ENCODE results near the gene ZNF385B.

Gene ZNF385B

DNA sequence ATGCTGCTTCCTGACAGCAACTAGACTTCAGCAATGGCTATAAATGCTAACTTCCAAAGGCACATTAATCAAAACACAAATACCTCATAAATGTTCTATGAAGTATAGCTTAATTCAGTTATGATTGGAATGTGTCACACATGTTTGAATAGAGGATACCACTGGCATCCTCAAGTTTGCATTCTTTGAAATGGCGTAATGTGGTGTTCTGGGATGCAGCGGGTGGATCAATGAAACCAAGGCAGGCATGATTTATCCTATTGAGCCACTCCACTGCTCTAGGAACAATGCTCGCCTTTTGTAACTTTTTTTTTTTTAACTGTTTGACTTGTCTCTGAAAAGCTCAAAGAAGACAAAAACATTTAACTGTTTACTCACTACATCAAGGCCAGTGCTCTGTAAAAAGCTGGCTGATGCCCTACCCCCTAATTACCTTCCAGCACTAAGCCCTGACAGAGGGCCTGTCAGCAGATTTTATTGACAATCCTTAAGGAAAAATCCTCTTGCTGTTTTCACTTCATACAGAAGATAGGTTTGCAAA is 318.0 kb downstream of the ZNF385B start:
- DNase-seq = peak; percentile 63

DNA sequence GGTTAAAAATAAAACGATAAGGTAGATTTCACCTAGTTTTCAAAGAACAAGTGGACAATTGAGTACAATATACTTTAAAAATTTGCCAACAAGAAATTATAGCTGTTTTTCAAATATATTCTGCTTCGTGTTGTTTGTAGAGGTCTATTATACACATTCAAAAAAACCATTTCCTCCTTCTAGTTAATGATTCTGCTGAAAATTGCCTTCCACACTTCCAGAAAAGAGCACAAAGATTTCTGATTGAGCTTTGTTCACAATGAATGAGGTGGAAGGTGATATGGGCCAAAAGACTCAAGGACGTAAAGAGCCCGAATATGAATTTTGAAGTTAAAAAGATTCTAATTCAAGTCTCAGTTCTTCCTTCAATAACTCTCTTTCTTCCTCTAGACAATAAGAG is 319.8 kb downstream of the ZNF385B start:
- no peak for DNase-seq

DNA sequence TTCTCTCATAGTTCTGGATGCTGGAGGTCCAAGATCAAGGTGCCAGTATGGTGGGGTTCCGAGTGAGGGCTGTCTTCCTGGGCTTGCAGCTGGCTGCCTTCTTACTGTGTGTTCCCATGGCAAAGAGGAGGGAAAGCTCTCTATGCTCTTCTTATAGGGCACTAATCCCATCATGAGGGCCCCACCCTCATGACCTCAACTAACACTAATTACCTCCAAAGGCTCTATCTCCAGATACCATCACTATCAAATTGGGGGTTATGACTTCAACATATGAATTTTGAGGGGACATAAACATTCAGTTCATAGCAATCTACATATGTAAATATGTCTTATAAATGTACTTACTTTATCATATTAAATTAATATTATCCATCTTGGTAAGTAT is 322.3 kb downstream of the ZNF385B start:
- no peak for DNase-seq

DNA sequence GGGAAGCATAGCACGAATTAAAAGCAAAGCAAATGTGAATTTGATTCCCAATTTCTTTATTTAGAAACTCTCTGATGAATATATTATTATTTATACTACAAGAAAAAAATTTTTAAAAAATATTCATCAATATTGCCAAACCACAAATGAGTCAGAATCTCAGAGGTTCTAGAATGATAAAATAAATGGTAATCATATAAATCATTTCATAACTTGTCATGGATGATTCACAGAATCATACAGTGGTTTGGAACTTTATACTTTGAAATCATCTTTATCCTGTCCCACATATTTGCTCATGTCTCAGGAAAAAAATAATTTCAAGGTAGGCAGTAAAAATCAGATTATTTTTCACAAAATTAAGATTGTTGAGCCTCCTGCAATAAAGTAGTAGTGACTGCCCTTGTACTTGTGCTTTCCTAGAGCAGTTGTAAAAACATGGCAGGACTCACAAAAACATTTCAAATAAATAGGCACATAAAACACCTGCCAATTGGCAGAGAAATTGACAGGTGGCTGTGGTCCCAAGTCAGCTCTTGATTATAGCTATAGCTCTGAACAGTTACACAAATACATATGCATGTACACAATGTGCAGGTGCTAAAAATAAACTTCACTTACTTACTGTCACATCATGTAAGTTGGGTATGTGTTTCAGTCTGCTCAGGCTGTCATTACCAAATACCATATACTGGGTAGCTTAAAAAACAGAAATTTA is 322.8 kb downstream of the ZNF385B start:
- no peak for DNase-seq

DNA sequence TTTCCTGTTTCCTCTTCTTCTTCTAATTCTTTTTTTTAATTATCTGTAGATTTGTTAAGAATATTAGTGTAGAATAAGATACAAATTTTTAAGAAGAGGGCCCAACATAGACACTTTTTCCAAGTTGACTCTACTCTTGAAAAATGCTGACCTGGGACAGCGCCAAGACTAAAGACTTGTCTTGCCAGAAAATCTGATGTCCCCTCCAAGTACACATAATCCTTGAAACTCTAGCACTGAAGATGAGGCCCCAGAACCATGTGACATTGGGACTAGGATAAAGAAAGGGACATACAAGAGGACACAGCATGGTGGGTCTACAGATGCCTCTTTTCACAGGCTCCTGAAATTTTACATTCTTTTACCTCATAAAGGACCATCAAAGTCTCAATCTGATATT is 325.2 kb downstream of the ZNF385B start:
- DNase-seq = no peak

DNA sequence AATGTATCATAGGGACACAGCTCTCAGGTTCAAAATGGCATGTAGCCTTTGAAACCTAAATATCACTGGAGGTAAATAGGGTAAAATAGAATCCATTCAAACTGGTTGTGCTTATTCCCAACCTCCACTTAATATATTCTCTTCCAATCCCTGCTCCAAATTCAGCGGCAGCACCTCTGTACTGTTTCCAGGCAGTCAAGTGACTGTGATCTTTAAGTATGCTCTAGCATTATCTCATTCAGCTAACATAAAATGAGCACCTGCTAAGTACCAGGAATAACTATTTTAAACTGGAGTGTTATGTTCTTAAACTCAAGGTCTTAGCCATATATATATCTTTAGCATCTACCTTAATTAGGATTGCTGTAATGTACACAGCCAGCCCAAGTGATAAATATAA is 327.5 kb downstream of the ZNF385B start:
- DNase-seq = no peak

DNA sequence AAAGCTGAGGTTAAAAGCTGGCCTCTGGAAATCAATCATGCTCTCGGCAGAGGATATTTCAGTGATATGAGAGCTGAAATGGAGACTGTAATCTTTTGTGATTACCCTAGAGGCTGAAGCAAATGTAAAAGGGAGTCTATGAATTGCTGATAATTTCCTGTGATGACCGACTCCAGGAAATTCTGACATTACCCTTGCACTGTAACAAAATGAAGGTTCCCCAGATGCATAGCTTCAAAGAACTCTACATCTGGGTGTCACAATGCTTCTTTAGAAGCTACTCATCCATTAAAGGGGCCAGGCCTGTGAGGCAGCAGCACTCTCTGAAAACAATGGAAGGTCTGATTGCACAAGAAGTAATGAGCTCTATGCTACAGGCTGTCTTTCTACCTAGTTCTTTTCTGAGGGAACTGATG is 328.5 kb downstream of the ZNF385B start:
- DNase-seq = no peak

DNA sequence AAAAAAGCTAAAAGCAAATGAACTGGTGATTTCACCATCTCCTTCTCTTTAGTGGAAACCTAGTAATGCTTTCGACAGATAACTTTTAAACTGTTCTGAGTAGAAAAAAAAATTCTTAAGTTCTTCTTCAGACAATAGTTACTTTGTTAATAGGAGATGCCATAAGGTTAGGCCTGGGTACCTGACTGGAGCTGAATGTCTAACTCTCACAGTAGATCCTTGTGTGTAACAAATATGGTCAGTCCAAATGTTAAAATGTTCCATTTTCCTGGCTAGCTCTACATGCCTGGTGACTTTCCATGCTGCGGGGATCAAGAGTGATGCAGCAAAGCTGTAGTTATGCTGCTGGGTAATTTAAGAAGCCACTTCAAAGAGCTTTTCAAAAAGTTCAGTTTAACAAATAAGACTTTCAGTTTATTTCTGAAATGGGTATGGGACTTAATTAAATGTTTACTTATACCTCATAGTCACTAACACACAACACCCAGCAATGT is 332.8 kb downstream of the ZNF385B start:
- no peak for DNase-seq

DNA sequence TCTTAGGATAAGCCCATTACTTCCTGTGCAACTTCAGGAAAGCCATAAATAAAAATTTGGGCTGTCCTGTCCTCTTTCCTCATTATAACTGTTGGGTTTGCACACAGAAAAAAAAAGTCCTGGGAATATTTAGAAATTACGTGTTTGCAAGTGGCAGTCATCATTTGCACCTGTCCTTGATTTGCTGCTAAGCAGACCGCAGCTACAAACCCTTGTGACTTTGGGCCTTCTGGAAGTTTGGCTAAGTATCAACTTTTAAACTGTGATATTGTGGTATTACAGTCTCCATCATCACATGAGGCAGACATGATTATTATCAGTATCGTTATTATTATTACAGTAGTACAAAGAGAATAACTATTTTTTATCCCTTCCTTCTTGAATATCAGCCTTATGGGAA is 336.1 kb downstream of the ZNF385B start:
- no peak for DNase-seq

DNA sequence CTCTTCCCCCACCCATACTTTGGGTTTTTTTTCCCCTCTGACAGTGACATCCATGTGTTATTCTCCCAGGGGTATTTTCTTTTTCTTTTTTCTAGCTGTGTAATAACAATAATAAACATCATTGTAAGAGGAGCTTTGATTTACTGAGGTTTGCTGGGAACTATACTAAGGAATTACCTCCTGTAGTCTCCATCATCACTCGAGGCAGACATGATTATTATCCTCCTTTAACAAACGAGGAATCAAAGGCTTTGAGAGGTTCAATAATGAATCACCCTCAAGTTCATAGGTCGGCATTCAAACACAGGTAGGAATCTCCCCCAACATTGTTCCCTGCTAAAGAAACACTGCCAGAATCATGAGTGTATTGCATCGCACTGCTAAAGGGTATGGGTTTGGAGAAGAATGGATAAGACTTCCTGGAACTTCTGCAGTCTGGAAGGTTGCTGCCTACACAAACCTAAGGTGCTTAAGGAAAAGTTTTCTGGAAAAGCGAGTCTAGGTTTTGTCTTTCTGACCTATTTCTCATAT is 336.5 kb downstream of the ZNF385B start:
- DNase-seq = no peak

DNA sequence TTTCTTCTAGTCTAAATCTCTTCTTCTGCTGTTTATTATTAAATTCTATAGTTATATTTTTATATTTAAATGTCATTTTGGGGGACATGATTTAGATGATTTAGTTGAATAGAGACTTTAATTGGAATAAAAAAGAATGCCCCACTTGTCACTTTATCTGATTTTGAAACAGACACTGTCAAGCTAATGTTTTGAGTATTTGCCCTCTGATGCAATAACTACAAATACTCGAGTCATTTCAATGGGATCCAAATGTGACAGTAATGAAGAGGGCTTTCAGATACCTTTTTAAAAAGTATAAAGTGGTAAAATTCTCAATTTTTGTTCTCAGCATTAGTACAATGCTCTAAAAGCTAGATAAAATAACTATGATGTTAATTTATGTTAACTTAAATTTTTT is 339.5 kb downstream of the ZNF385B start:
- peak; percentile 12 for DNase-seq

DNA sequence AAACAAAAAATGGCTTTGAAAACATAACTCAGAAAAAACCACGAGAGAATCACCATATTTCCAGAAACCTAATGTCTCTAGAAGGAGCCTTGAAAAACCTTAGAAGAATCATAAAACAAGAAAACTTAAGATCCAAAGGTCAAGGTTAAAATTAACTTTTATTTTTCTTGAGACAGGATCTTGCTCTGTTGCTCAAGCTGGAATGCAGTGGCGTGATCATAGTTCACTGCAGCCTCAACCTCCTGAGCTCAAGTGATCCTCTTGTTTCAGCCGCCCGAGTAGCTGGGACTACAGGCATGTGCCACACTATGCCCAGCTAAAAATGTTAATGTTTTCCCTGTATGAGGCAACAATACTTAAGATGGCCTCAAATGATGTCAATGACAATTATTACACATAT is 342.6 kb downstream of the ZNF385B start:
- no peak for DNase-seq

DNA sequence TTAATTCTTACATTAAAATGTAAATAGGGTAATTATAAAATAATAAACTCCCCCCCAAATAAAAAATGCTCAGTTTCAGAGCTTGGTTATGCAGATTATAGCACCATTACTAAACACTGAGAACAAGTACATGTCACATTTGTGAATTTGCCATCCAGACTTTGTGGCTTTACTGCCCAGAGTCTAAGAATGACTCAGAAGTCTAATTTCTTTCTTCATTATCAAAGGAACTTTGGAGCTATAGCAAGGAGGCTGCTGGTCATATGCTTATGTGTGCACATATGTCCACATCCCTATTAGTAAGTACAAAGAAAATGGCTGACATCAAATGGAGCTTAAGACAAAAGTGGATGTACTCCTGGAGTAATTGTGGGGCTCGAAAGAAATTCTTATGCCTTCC is 348.2 kb downstream of the ZNF385B start:
- no peak for DNase-seq

DNA sequence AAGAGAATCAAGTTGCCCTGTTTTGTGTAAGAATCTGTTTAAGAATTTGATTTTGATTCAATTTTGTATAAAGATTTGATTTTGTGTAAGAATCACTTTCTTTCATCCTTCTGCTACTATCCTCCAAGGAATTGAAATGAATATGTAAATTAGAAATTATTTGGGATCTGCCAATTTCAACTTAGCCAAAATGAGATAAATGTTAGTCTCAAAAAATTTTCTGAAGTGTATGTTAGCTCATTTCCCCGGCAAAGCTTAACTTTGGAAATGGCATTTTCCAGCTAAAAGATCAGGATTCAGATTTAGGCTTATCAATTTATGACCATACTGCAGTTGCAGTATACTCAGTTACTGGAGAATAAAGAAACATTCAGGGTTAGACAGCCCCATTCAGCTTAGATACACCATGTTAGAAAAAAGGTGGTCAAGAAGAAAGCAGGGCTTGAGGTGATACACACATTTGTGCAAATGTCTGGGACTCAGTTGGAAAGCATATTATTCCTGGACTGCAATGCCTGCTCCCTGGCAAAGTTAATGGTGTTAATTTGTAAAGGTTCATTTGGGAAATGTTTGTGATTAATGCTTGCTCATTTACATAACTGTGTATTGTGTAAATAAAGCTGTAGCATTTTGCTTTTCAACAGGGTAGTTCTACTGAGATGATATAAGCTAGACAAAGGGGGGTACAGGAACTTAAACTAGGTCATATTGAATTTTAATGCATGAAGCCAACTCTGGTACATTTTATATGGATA is 349.0 kb downstream of the ZNF385B start:
- DNase-seq = no peak

DNA sequence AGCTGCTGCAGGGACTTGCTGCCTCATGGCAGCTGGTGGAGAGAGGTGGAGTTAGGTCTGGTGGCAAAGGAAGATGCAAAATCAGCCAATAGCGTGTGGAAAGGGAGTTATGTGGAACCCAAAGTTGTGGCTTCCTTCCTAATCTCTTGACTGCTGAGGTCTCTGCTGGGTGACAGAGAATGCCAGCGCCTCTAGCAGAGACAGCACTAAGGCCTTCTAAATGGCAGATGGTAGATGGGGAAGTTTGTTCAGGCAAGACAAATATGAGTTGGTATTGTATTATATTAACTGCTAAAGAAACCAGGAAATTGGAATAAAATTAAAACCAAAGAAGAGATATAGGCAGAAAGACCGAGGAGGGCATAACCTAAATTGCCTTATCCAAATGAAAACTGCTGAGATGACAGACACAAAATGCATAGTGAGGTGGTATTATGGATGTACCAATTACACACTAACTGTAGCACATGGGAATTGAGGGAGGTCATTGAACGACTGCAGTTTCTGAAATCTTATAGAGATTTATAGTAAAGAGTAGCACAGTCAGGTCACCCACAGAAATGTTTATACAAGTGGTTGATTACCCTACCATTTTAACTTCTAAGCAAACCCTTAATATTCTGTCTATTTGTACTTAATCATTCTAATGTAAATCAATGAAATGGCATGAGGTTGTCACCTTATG is 350.2 kb downstream of the ZNF385B start:
- DNase-seq = no peak

DNA sequence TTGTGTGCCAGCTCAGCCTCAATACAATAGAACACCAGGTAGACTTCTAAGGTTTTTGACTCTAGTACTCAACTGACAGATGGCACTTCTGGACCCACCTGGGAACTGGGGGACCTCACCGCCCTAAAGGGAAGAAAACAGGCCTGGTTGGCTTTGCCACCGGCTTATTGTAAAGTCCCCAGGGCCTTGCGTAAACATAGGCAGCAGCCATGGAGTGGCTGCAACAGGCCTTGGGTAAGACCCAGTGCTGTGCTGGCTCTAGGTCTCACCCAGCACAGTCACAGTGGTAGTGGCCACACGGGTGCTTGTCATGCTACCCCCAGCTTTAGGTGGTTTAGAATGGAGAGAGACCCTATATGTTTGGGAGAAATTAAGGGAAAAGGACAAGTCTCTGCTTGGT is 366.1 kb downstream of the ZNF385B start:
- no peak for DNase-seq

DNA sequence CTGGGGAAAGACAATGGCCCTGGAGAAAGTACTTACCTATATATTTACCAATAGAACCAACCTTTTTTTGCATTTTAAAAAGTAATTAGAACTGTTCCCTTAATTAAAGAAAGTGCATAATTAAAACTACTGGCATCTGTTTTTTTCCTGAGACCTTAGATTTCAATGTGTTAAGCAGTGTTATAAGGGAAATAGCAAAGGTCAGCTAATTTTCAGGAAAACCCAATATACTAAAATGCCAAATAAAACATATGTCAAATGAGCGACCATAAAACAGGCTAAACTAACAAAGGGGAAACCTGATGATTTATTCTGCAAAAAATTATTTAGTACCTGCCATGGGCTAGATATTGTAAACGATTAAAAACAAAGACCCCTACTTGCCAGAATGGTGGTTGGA is 372.8 kb downstream of the ZNF385B start:
- no peak for DNase-seq

DNA sequence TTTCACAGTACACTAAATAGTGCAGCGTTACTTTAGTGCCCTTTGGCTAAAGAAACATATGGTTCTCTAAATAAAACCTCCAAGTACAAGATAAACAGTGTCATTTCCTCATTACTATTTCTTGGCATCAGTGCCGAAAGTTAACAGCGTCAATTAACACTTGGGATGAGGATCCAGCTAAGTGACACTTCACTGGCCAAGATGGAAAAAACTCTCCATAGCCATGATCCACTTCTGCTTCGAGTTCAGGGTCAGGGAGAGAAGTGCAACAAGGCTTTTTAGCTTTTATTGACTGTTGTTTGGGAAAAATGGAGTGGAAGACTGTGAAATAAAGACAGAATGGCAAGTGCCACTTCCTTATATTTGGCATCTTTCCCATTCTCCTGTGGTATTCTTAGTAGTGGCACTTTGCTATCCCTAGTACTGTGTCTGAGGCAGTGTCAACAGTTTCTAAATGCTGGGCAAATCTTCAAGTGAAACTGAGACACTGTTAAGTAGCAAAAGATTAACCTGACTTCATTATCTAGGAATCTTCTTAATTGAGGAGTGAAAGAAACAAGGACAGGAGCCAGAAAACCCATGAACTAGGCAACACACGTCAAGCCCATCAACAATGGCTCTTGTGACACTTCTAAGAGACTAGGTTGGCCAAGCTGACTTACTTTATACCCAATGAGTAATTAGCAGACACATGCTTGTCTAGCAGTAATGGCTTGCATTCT is 374.2 kb downstream of the ZNF385B start:
- no peak for DNase-seq

DNA sequence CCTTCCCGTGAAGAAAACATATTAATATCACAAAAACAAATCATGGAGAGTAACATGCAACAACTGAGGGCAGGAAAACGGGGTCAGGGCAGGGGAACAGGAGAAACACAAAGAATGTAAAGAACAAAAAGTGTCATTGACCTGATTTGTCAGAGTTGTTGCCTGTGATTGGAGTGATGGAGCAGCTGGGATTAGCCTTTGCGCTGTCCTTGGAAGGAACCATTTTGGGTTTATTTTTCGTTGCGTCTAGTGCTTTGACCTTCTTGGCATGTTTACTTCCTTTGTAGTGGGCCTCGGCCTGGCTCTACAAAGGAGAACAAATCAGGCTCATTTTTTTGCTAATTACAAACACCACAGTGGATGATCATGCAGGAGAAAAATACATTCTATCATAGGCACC is 378.3 kb downstream of the ZNF385B start:
- DNase-seq = no peak

DNA sequence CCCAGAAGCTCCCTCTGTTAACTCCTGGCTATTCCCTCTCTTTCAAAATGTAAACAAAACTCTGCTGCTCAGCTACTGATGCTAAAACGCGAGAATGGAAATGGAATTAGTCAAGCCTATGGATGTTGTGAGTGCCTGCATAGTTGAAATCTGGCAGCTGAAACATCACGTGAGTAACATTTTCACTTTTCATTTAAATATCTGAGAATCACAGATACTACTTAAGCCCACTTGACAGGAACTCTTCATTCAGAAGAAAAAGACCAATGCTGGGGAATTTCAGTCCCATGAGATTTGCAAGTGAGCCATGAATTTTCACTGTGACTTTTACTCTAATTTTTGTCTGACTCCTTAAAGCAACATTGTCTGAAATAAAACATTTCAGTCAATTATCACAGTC is 381.5 kb downstream of the ZNF385B start:
- DNase-seq = no peak

DNA sequence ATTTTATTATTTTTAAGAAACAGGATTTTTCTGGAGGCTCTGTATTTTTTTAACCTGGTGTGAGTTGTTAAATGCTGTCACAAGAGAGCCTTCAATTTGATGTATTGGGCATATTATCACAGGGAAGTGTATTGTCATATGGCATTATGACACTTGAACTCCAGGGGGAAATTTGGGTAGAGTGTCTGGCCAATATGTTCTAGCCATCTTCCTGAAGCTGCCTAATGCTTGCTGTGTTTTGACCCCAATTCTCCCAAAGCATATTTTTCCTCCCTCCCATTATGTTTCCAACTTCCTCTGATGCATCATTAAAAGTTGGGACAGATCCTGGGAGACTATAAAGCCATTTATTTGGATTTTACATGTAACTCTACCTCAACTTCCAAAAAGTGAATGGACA is 382.6 kb downstream of the ZNF385B start:
- no peak for DNase-seq

DNA sequence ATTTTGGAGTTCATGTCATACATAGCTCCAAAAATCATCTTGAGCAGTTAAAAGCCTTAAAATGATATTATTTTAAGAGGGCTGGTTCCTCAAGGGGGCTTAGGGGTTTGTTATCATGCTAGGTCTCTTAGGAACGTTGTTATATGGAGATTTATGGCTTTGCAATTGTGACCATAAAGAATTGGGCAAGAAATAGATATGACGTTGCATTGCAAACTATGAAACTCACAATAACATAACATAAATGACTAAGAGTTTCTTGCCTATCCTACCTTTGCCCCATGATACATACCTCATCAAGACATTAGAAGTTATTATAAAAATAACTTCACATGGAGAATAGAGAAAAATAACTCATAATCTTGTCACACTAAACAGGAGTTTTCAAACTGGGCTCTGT is 390.4 kb downstream of the ZNF385B start:
- no peak for DNase-seq

DNA sequence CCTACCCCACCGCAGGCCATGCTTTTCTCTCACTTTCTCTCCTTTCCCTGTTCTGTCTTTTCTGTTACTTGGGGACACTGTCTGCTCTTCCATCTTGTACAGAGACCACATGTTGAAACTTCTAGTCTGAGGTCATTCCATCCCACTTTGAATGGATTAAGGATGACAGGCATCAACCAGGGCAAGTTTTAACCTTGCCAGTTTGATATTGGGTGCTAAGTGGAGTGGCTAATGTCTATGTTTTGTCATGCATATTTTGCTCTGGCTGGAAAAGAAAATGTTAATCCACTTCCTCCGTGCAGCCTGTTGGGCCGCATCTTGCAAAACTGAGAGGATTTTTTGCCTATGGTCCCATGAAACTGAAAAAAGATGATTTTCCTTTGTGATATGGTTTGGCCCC is 391.3 kb downstream of the ZNF385B start:
- no peak for DNase-seq

Data from NCI-H774 (cell line).